G401 (cell line): ENCODE measurements around the gene APLNR. TPM values are rescaled to one million over a fixed set of nuclear protein-coding genes. Genes with fewer than 3 reads are reported as not detected.

ENCODE experiments used
- DNase-seq: peaks from one replicate; pipeline ENCODE4 v3.0.0-alpha.2; 2015; ENCODE audit warnings: low spot score
- in situ Hi-C: cut with HindIII; loops from 2 replicates; pipeline ENCODE4 v1.10.0; 2016; ENCODE audit warnings: low sequenced_read_pairs, mixed read lengths
- total RNA-seq: library from RNA; depleted of rRNA; stranded (reverse); fragments of >200 nt; shearing (Covaris generic); gene quantifications from 2 replicates; pipeline ENCODE4 v1.2.3, GENCODE V29; 2014

APLNR gene
- total RNA-seq, 1 experiment from 2014 or later = not detected

GRCh38 chr11:57224537-57224936 is 12.5 kb downstream of the APLNR start:
- DNase-seq = no peak
- in situ Hi-C loops = no loop called here

DNA sequence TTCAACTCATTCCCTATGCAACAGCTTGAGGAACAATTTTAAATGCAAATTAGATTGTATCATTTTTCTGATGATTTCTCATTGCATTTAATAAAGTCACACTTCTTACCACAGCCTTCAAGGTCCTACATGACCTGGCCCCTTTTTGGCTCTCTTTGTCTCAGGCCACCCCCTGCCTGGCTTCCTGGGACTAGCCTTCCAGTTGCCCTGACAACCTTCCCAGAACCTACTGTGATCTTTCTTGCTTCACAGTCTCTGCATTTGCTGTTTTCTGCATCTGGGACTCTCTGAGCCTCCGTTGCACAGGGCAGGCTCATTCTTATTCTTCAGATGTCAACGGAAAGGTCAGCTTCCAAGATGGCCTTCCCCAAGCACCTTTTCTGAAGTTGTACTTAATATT is 12.9 kb downstream of the APLNR start:
- in situ Hi-C loops = no loop called here
- DNase-seq = no peak

GRCh38 chr11:57223601-57224000 is 13.4 kb downstream of the APLNR start:
- in situ Hi-C loops = no loop called here
- DNase-seq = no peak

- in situ Hi-C loops = no loop called here
- no peak for DNase-seq
Observed at GRCh38 chr11:57222239-57222638, 14.8 kb downstream of the APLNR start.

DNA sequence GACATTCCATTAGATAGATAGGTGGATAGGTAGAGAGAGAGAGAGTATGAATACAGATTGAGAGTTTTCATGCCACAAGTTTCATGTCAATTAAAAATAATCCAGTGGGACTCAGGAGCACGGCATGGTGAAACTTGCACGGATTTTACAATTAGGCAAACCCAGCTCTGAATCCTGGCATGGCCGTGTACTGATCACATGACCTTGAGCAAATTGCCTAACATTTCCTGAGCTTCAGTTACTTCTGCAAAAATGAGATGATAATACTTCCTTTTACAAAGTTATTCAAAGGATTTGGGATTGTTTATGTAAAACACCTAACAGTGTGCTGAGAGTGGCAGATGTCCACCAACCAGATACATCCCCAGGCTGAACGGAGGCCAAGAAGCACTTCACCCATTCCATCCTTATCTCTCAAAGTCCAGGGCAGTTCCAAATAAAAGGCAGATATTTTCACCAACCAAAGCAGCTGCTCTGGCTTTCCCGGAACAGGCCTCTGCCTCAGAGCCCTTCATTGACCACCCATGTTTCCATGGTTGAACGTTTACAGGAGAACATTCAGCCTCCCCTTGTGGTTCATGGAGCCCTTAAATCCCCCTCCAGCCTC is 17.9 kb downstream of the APLNR start:
- in situ Hi-C loops = no loop called here
- no peak for DNase-seq

- in situ Hi-C loops = no loop called here
- DNase-seq = no peak
Observed at GRCh38 chr11:57217053-57217452, 20.0 kb downstream of the APLNR start.

DNA sequence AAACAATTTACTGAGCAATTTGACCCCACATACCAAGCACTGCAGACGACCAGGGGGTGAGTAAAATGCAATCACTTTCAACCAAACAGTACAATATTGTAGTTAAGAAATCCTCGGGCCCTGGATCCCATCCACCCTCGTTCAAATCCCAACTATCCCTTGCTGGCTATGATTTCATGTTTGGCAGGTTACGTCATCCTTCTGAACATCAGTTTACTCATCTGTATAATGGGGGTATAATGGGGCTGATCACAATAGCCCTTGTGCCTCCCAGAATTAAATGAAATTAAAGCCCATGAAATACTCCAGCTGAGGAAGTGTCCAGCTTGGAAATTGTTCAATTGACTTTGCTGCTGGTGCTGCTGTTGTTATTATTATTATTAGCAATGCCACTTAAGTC is 20.6 kb downstream of the APLNR start:
- DNase-seq = no peak
- in situ Hi-C loops = no loop called here

GRCh38 chr11:57214494-57214893 is 22.6 kb downstream of the APLNR start:
- in situ Hi-C loops = no loop called here
- DNase-seq = no peak

- in situ Hi-C loops = no loop called here
- DNase-seq = no peak
Observed at GRCh38 chr11:57214098-57214417, 23.0 kb downstream of the APLNR start.

GRCh38 chr11:57213342-57214097 is 23.5 kb downstream of the APLNR start:
- DNase-seq = no peak
- in situ Hi-C loops = no loop called here

DNA sequence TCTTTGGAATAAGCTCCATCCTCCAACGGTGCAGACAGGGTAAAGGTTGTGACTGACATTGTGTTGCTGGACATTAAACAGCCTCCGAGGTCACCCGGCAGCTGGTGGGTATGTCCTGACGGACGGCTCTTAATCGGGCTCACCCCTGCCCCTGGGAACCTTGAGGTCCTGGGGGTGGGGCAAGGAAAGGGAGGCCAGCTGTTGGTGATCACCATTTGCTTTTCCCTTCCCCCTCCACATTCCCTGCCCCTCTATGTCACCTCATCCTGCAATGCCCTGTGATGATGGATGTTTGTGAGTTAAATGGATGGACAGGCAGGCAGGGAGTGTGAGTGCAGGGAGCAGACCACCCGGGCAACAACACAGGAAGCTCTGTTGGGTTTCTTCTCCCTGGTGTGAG is 26.3 kb downstream of the APLNR start:
- in situ Hi-C loops = no loop called here
- no peak for DNase-seq

- no peak for DNase-seq
- in situ Hi-C loops = no loop called here
Observed at GRCh38 chr11:57207168-57207567, 29.9 kb downstream of the APLNR start.

- in situ Hi-C loops = no loop called here
Observed at GRCh38 chr11:57205041-57205641, 31.9 kb downstream of the APLNR start.

DNA sequence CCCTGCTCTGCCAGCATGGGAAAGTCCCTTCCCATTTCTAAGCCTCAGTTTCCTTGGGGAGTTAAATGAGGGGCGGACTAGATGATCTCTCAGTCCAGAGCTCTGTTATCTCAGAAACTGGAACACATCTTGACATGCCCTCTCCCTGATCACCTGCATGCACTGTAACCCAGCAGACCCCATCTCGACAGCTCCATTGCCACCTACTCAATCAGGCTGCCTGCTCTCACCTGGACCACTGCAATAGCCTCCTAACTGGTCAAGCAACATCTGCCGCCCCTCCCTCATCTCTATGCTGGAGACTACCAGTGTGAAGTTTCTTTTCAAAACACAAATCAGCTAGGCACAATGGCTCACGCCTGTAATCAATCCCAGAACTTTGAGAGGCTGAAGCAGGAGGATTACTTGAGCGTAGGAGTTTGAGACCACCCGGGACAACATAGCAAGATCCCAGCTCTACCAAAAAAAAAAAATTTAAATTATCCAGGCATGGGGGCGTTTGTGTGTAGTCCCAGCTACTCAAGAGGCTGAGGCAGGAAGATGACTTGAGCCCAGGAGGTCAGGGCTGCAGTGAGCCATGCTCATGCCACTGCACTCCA is 33.1 kb downstream of the APLNR start:
- no peak for DNase-seq

More at GRCh38 chr11:57205041-57205641, 31.9 kb downstream of the APLNR start:
- no peak for DNase-seq

GRCh38 chr11:57203359-57203758 is 33.7 kb downstream of the APLNR start:
- in situ Hi-C loops = no loop called here
- DNase-seq = no peak

More for the DNA sequence above, 33.1 kb downstream of the APLNR start:
- in situ Hi-C loops = no loop called here

DNA sequence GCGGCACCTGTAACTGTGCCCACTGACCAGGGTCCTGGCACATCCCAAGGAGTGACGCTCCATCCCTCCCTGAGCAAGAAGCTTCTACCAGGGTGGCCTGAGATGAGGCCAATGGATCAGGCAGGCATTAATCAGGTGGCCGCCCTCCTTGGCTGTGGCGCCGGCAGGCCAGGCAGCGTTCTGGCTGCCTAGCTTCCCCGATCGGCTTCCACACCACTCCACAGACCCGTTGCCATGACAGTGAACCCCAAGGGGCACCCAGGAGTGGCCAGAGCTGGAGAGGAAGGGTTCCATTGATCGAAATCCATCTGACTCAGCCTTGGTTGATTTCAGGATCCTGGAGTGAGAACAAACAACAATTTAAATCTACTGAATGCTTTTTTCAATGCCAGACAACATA is 34.8 kb downstream of the APLNR start:
- DNase-seq = no peak
- in situ Hi-C loops = no loop called here

GRCh38 chr11:57200917-57201316 is 36.1 kb downstream of the APLNR start:
- in situ Hi-C loops = no loop called here
- no peak for DNase-seq

DNA sequence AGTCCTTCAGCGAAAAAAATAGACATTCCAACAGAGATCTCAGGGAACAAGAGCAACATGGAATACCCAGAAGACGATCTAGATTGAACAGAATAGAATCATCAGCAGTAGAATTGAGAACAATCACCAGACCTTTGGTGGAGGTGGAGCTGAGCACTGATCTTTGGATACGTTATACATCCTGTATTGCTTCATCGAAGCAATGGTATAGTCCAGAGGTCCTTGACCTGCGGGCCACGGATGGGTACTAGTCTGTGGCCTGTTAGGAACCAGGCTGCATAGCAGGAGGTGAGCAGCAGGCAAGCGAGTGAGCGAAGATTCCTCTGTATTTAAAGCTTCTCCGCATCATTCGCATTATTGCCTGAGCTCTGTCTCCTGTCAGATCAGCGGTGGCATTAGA is 37.7 kb downstream of the APLNR start:
- DNase-seq = no peak

DNA sequence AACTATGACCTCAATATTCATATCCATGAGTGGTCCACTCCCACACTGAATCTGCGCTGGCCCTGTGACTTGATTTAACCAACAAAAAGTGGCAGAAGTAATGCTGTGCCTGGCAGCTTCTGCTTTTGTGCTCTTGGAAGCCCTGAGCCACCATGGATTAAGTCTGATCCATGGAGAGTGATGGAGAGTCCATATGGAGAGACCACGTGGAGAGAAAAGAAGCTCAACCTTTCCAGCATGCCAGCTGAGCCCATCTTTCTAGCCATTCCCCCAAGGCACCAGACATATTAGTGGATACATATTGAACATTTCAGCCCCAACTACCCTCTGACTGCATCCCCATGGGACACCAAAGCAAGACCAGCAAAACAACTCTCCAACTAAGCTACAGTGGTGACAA is 39.3 kb downstream of the APLNR start:
- no peak for DNase-seq
- in situ Hi-C loops = no loop called here

More for the DNA sequence above, 37.7 kb downstream of the APLNR start:
- in situ Hi-C loops = no loop called here

DNA sequence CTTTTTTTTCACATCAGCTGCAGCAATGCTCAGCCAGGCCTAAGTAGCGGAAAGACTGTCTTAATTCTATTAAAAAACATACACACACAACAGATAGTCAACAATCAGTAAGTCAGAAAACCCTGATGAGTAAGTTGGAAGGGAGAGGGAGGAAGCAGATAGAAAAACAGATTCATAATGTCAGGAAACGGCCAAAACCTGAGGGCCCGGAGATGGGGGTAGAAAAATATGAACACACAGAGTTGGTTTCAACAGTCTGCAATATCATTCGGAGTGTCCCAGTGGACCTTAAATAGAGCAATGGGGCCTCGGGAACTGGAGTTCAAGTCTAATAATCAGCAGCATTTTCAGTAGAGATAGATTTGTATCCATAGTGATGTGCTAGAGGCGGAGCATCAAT is 40.5 kb downstream of the APLNR start:
- in situ Hi-C loops = no loop called here
- no peak for DNase-seq
